Measurements from ENCODE around the gene RGS17.

GRCh38 chr6:153088796-153089195 is 42.3 kb downstream of the RGS17 start:
- TF ChIP-seq CTCF (conservative IDR thresholded peaks at IDR 0.05) (no peak), EZH2 (IDR thresholded peaks at IDR 0.05; ENCODE audit: low read depth) (no peak)
